GM21576 (cell line): ENCODE data around the gene HIGD2A.

Experiments used
- ATAC-seq: cut with Tn5 transposase; IDR thresholded peaks from one replicate; pipeline ENCODE4 v1.9.1; 2021; ENCODE audit warnings: mild to moderate bottlenecking, moderate library complexity; ENCODE audit not compliant: unreplicated experiment

The HIGD2A gene

GRCh38 chr5:176415240-176415951 is 26.8 kb downstream of the HIGD2A start:
- ATAC-seq, result no peak

- peak; percentile 92 for ATAC-seq
These were observed 27.7 kb downstream of the HIGD2A start, which contains the start of gene CLTB for GRCh38 chr5:176415952-176416924. Gene CLTB, minus strand, starts transcription at chr5:176416539. Its CDS starts 176 bp downstream, at chr5:176416363.

GRCh38 chr5:176416965-176417364 is 28.4 kb downstream of the HIGD2A start:
- ATAC-seq, result no peak

- ATAC-seq, result no peak
These were observed 29.7 kb downstream of the HIGD2A start for GRCh38 chr5:176418251-176418650.

GRCh38 chr5:176420086-176420485 is 31.5 kb downstream of the HIGD2A start:
- ATAC-seq, result no peak

GRCh38 chr5:176420972-176421544 is 32.5 kb downstream of the HIGD2A start:
- ATAC-seq, result no peak

- ATAC-seq, result no peak
These were observed 35.6 kb downstream of the HIGD2A start for GRCh38 chr5:176424181-176424580.

- no peak for ATAC-seq
These were observed 36.6 kb downstream of the HIGD2A start for GRCh38 chr5:176425138-176425537.

GRCh38 chr5:176425791-176426190 is 37.2 kb downstream of the HIGD2A start:
- ATAC-seq, result no peak

- no peak for ATAC-seq
These were observed 38.3 kb downstream of the HIGD2A start for GRCh38 chr5:176426876-176427275.

GRCh38 chr5:176427971-176428370 is 39.4 kb downstream of the HIGD2A start:
- no peak for ATAC-seq

- no peak for ATAC-seq
These were observed 41.4 kb downstream of the HIGD2A start for GRCh38 chr5:176429972-176430371.

- no peak for ATAC-seq
These were observed 44.2 kb downstream of the HIGD2A start for GRCh38 chr5:176432707-176433106.

- ATAC-seq, result no peak
These were observed 48.1 kb downstream of the HIGD2A start for GRCh38 chr5:176436656-176437055.

GRCh38 chr5:176438959-176439757 is 50.6 kb downstream of the HIGD2A start:
- ATAC-seq, result no peak
